Epidermal melanocyte (primary cell): ENCODE results near the gene ASCL3.
"Not testable (repeated sequence)": the region's sequence is repeated elsewhere in the genome, so short reads cannot be mapped to it uniquely, and the experiment has no call there.

Experiments used
- DNase-seq: peaks from one replicate; pipeline ENCODE4 v3.0.0; 2011; ENCODE audit warnings: low spot score; ENCODE audit not compliant: insufficient read length

The ASCL3 gene

GRCh38 chr11:8942518-8943066, at the start of gene ASCL3:
TSS of gene ASCL3 (minus strand) at chr11:8943016. CDS start at chr11:8938161, 4,855 bp downstream.
- no peak for DNase-seq

DNA sequence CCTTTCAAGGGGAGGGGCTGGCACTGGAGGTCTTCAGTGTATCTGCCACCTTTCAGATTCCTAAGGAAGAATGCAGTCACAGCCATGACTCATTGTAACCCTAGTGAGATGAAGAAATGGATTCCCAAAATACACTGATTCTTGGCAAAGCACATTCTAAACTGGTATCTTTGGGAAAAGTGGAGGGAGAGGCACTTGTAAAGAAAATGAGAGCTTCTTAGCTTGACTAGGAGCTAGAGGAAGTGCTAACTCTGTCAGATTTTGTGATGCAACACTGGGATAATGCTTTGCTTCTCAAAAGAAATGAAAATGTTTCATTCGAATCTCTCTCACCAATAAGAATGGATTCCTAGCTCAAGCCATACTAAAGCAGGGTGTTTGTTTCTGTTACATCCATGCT, 46.6 kb upstream of the ASCL3 start:
- DNase-seq = no peak

DNA sequence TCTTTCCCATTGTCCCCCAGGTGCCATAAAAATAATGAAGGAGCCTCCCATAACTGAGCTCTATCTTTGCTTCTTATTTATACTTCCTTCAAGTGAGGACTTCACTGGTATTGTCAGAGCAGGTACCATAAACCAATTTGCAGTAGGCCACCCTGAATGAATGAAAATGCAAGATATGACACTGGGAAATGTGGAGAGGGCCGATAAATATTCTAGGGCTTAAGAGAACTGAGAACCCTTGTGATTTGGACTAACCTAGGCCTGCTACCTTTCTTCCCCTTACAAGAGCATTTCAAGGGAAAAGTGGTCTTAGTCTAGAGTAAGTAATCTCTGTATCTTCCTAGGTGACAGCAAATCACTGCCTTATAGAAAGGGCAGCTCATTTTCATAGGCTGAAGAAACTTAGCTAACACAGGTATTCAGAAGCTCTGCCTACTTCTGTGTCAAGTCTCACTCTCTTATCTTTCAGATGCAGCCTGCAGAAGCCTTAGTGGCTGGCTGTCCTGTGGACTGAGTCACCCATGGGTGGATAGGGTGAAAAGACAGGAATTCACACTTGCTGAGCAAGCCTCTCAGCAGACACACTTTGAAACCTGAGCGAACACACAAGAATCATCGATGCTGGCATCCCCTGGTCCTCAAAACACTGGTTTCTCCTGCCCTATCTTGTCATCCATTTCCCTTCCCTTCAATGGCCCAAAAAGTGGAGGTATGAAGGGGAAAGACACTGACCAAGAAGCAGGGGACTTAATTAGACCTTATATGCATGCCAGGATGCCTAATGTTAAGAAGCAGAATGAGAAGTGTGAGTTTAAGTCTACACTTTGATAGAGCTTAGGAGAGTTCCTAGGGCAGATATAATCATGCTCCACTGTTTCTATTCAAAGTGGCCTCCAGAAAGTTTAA, 45.8 kb upstream of the ASCL3 start:
- no peak for DNase-seq

- no peak for DNase-seq
Measured at GRCh38 chr11:8987446-8987845, 44.6 kb upstream of the ASCL3 start.

DNA sequence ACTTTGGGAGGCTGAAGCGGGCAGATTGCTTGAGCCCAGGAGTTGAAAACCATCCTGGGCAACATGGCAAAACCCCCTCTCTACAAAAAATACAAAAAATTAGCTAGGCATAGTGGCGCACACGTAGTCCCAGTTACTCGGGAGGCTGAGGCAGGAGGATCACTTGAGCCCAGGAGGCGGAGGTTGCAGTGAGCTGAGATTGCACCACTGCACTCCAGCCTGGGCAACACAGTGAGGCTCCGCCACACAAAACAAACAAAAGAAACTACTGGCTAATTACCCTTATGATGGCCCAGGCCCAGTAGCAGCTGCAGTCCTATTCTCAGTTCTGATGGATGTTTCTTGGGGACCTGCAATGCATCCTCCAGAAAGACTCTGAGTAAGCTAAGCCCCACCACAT, 44.0 kb upstream of the ASCL3 start:
- DNase-seq = not testable (repeated sequence)

- no peak for DNase-seq
Measured at GRCh38 chr11:8985462-8985861, 42.6 kb upstream of the ASCL3 start.

DNA sequence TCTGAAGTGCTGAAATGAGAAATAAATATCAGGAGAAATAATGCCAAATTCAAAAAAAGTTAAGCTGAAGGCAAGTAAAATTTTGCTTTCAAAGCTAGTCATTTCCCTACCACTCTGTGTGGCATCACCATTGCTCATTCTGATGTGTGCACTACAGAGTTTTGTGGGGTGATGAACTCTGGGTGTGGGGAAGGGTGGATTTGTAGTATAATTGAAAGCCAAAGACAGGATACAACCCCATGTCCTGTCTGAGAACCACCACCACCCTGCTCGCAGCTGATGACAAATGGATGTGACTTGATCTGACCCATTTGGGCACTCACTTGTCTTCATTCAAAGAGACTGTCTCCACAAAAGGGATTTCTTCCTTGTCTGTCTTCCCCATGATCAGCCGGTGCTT, 40.7 kb upstream of the ASCL3 start:
- DNase-seq = no peak

- DNase-seq = no peak
Measured at GRCh38 chr11:8980485-8980884, 37.7 kb upstream of the ASCL3 start.

GRCh38 chr11:8979365-8979764, 36.5 kb upstream of the ASCL3 start:
- DNase-seq = not testable (repeated sequence)

DNA sequence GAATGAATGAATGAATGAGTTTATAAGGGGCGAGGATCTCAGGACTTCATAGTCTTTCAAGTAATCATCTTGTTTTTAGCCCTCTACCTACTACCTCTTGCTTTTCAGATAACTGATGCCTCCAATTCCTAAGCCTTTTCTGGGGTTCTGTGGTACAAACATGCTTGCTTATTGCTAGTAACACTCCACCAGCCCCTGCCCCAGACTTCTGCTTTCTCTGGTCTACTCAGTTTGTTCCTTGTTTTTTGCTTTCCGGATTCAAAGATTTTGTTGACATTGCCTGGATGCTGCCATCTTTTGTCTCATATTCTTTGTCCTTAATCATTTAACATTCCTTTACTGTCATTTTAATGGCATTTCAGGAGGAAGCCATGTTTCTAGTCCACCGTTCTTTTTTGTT, 30.3 kb upstream of the ASCL3 start:
- DNase-seq = no peak

- no peak for DNase-seq
Measured at GRCh38 chr11:8971924-8972316, 29.1 kb upstream of the ASCL3 start.

DNA sequence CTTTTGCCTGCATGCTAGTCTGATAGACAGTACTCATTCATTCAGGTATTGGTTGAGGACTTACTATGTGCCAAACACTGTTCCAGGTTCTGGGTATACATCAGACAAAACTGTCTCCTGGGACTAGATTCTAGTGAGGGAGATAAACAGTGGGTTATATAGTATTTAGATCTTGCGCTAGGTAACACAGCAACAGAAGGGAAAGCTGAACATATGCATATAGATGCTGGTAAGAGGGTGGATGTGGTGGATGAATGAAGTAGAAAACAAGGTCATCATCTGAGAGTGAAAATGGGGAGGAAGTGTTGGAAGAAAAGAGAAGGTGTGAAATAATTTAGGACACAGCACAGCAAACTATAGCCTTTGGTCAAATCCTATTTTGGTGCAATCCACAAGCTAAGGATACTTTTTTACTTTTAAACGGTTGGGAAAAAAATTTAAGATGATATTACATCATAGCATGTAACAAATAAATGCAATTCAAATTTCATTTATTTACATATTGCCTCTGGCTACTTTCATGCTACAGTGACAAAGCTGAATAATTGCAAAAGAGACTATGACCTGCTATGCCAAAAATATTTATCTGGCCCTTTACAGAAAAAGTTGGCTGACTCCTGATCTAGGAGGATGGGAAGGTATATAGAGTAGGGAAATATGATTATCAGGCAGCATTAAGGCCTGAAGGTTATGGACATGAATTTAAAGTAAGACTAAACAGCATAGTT, 28.5 kb upstream of the ASCL3 start:
- no peak for DNase-seq

GRCh38 chr11:8967184-8967583, 24.4 kb upstream of the ASCL3 start:
- DNase-seq = no peak

- peak; percentile 72 for DNase-seq
Measured at GRCh38 chr11:8964324-8965320, 21.8 kb upstream of the ASCL3 start, which contains the start of gene TMEM9B. TSS of gene TMEM9B (minus strand) at chr11:8964442. CDS start at chr11:8964313, 129 bp downstream.

DNA sequence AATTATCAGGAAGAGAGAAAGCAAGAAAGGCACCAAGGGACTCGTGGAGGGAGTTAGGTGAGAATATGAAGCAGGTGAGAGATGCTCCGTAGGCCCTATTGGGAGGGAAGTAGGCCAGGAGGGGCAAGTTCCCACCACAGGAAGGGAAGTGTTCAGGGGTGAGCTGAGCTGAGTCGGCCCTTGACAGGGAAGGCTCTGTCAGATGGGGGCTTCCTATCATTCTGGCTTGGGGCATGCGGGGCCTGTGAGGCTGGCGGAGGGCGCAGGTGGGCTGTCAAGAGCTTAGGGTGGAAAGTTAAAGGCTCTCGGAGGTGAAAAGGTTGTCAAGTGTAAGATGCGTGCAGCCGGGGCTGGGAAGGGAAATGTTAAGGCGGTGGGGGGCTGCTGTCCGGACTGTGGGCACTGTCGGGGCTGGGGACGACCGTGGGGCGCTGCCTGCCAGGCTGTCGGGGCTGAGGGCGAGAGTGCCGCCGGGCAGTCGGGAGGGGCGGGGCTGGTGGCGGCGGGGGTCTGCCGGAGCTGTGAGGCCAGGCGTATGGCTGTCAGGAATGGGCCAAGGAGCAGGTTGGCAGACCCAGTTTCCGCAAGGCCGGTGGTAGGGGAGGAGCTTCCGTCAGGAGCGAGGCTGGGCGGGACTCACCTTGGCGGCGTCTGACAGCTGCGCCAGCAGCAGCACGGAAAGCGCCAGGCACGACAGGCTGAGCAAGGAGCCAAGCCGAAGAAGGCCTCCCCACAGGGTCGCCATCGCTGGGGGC, 20.9 kb upstream of the ASCL3 start:
- DNase-seq = no peak

GRCh38 chr11:8962841-8963240, 20.0 kb upstream of the ASCL3 start:
- no peak for DNase-seq

DNA sequence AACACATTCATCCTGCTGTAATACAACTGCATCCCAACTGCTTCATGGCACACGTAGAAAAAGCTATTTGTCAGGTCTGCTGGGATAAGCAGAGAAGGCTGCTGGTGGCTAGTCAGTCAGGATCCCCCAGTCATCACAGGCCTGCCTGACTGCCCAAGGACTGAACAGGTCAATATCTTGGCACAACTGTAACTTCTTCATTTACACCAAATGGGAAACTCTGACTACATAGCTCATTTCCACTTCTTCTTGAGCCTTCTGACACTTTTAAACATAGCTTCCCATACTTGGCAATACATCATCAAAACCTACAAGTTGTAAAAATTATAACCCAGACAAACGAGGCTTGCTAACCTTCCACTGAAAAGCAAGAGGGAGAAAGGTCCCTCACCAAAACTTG, 18.6 kb upstream of the ASCL3 start:
- DNase-seq = no peak

DNA sequence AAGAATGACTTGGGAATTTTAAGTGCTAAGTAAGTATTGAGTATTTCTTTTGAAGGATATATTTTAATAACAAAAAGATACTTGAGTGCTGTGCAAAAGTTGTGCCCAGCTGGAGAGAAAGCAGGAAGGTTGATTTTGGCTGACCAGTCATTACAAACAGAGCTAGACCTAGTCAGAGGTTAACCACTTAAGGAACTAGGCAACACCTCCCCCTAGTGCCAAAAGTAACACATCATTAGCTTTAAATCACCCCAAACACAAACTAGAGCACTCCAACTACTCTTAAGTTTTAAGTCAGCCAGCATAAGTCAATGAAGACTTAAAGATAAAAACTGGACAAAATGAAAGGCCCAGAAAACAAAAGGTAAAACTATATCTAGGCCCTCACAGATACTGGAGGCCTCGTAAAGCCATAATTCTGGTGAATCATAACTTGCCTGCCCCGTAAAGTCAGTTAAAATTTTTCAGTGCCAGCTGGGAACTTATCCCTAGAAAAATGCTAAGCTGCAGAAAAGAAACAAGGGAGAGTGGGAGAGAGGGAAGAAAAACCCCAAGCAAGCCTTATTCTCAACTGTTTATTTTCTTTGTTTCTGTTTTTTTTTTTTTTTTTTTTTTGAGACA, 16.8 kb upstream of the ASCL3 start:
- DNase-seq = peak; percentile 78

GRCh38 chr11:8956860-8957259, 14.0 kb upstream of the ASCL3 start:
- DNase-seq = no peak

DNA sequence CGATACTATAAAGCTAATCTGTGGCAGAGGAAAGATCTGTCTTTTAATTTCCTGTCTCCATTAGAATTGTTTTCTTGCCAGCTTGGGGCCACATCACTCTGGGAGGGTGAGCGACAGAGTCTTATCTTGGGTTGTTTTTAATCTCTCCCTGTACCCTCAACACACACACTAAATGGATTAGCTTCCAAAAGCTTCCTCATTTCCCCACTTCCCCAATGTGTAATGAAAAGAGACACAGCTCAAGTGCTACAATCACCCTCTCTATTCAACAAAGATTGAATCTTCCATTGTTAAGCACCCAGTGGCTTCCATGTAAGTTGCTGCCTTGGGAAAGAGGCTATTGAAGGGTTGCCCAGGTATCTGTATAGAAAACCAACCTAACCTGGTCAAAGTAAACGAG, 6.1 kb upstream of the ASCL3 start:
- no peak for DNase-seq
